ENCODE results near the gene CDC20.
A peak's percentile ranks its signal among the peaks of the same experiment; 100 is the strongest.

The CDC20 gene

DNA sequence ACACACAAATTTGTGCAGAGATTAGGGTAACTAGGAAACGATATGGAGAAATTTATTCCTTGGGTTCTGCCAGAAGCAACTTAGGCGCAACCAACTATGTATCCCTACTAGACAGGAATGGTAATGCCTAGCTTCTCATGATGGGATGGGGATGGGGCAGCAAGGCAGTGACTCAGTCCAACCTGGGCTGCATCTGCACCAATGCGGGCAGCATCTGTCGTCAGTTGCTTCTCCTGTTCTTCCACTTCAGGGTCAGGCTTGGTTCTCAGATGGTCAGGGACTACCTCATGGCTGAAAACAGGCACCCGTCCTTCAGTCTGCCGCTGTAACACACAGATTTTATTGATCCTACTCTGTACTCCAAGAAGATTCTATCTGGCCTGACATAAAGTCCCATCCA, 27.9 kb downstream of the CDC20 start:
- H3K9me3 ChIP-seq (ENCODE audit: control insufficient read depth, insufficient read depth, low read length): no peaks in the 10 kb centered on the region
- TF ChIP-seq EZH2phosphoT487 (IDR thresholded peaks at IDR 0.05; ENCODE audit: borderline replicate concordance, low read length) (no peak), CTCF (IDR thresholded peaks at IDR 0.05; ENCODE audit: low read depth, low read length, poor library complexity, severe bottlenecking) (no peak)
- no peak overlapping the region for H3K4me3 ChIP-seq (ENCODE audit: low read length)
- H3K79me2 ChIP-seq (ENCODE audit: control insufficient read depth, low read length): peaks cover 43% of the 10 kb centered on the region
- H3K9me2 ChIP-seq (replicated peaks; ENCODE audit: control insufficient read depth, low read length): no peaks in the 10 kb centered on the region
- peaks cover 57% of the 10 kb centered on the region for H3K36me3 ChIP-seq (ENCODE audit: control insufficient read depth, low read length)
- H3K27ac ChIP-seq (ENCODE audit: low read depth, low read length): no peak overlapping the region
- H3F3A ChIP-seq (ENCODE audit: control insufficient read depth, insufficient read depth): no peaks in the 10 kb centered on the region
- H3K4me1 ChIP-seq (ENCODE audit: control insufficient read depth, low read length): peaks cover 21% of the 10 kb centered on the region
- no peak overlapping the region for H3K4me2 ChIP-seq (ENCODE audit: low read length)
- H3K27me3 ChIP-seq (ENCODE audit: control insufficient read depth, low read length): no peaks in the 10 kb centered on the region
- no peaks in the 10 kb centered on the region for H4K20me1 ChIP-seq (ENCODE audit: control insufficient read depth, insufficient read depth, low read depth, low read length)

- no peak overlapping the region for H3K27ac ChIP-seq (ENCODE audit: low read depth, low read length)
These were observed 29.3 kb downstream of the CDC20 start for GRCh38 chr1:43387976-43388599.

GRCh38 chr1:43388613-43389012, 29.8 kb downstream of the CDC20 start:
- Histone ChIP-seq H3K79me2 (ENCODE audit: control insufficient read depth, low read length) (peaks cover 47% of the 10 kb centered on the region), H3K4me2 (ENCODE audit: low read length) (peak overlapping the region; percentile 75), H3K4me3 (ENCODE audit: low read length) (peak overlapping the region; percentile 93), H3K27ac (ENCODE audit: low read depth, low read length) (no peak overlapping the region), H3K4me1 (ENCODE audit: control insufficient read depth, low read length) (peaks cover 21% of the 10 kb centered on the region), H3K9me2 (replicated peaks; ENCODE audit: control insufficient read depth, low read length) (no peaks in the 10 kb centered on the region), H3K9me3 (ENCODE audit: control insufficient read depth, insufficient read depth, low read length) (no peaks in the 10 kb centered on the region), H3K36me3 (ENCODE audit: control insufficient read depth, low read length) (peaks cover 48% of the 10 kb centered on the region), H4K20me1 (ENCODE audit: control insufficient read depth, insufficient read depth, low read depth, low read length) (no peaks in the 10 kb centered on the region), H3F3A (ENCODE audit: control insufficient read depth, insufficient read depth) (no peaks in the 10 kb centered on the region), H3K27me3 (ENCODE audit: control insufficient read depth, low read length) (no peaks in the 10 kb centered on the region)
- no peak for TF ChIP-seq EZH2phosphoT487 (IDR thresholded peaks at IDR 0.05; ENCODE audit: borderline replicate concordance, low read length)
- no peak for TF ChIP-seq CTCF (IDR thresholded peaks at IDR 0.05; ENCODE audit: low read depth, low read length, poor library complexity, severe bottlenecking)

More at GRCh38 chr1:43387976-43388599, 29.3 kb downstream of the CDC20 start:
- Histone ChIP-seq H3F3A (ENCODE audit: control insufficient read depth, insufficient read depth) (no peaks in the 10 kb centered on the region), H3K79me2 (ENCODE audit: control insufficient read depth, low read length) (peaks cover 43% of the 10 kb centered on the region), H3K4me3 (ENCODE audit: low read length) (peak overlapping the region; percentile 93), H3K9me2 (replicated peaks; ENCODE audit: control insufficient read depth, low read length) (no peaks in the 10 kb centered on the region), H4K20me1 (ENCODE audit: control insufficient read depth, insufficient read depth, low read depth, low read length) (no peaks in the 10 kb centered on the region), H3K9me3 (ENCODE audit: control insufficient read depth, insufficient read depth, low read length) (no peaks in the 10 kb centered on the region), H3K36me3 (ENCODE audit: control insufficient read depth, low read length) (peaks cover 53% of the 10 kb centered on the region), H3K27me3 (ENCODE audit: control insufficient read depth, low read length) (no peaks in the 10 kb centered on the region), H3K4me1 (ENCODE audit: control insufficient read depth, low read length) (peaks cover 21% of the 10 kb centered on the region), H3K4me2 (ENCODE audit: low read length) (peak overlapping the region; percentile 75)
- TF ChIP-seq CTCF (IDR thresholded peaks at IDR 0.05; ENCODE audit: low read depth, low read length, poor library complexity, severe bottlenecking) (no peak), EZH2phosphoT487 (IDR thresholded peaks at IDR 0.05; ENCODE audit: borderline replicate concordance, low read length) (no peak)
